HL-60 (cell line): ENCODE measurements around the gene IRX6.

Experiments used
- DNase-seq, 2 experiments: peaks; one replicate each; pipeline ENCODE4 v3.0.0-alpha.2; 2010 to 2020; ENCODE audit warnings: low read depth in 1 of 2, low spot score in 1 of 2
- H3K27ac ChIP-seq: fragments of 250-450 bp; sonication (Bioruptor Pico); replicated peaks from 2 replicates; pipeline ENCODE4 v1.5.1; 2020; ENCODE audit warnings: mild to moderate bottlenecking, moderate library complexity
- H3K27me3 ChIP-seq: fragments of 250-450 bp; sonication (Bioruptor Pico); 2 replicates; pipeline ENCODE4 v1.5.1; 2021; ENCODE audit warnings: mild to moderate bottlenecking, moderate library complexity; ENCODE audit not compliant: insufficient read depth, poor library complexity, severe bottlenecking
- H3K4me3 ChIP-seq: replicated peaks from 2 replicates; pipeline ENCODE4 v1.5.1; 2011; ENCODE audit warnings: mild to moderate bottlenecking, control low read depth, low read length; ENCODE audit not compliant: insufficient read depth
- CTCF ChIP-seq: IDR thresholded peaks from one replicate; pipeline ENCODE4 v1.5.1; 2011; ENCODE audit warnings: low read length, control low read depth, inconsistent platforms; ENCODE audit not compliant: insufficient read depth
- GABPA ChIP-seq: IDR thresholded peaks from 2 replicates; pipeline ENCODE4 v1.6.1; 2012; ENCODE audit warnings: low read depth
- POLR2AphosphoS5 ChIP-seq: IDR thresholded peaks from 2 replicates; pipeline ENCODE4 v1.6.1; 2012; ENCODE audit warnings: low read depth
- REST ChIP-seq: IDR thresholded peaks from 2 replicates; pipeline ENCODE4 v1.6.1; 2012; ENCODE audit warnings: low read depth; ENCODE audit not compliant: insufficient replicate concordance
- SPI1 ChIP-seq: IDR thresholded peaks from 2 replicates; pipeline ENCODE4 v1.6.1; 2012; ENCODE audit warnings: low read depth, mild to moderate bottlenecking, borderline replicate concordance

The IRX6 gene

GRCh38 chr16:55322327-55322726 lies 1.7 kb upstream of the IRX6 start:
- Histone ChIP-seq H3K4me3 (no peak overlapping the region), H3K27me3 (peaks cover 25% of the 10 kb centered on the region), H3K27ac (no peak overlapping the region)
- TF ChIP-seq GABPA (no peak), POLR2AphosphoS5 (no peak), SPI1 (no peak), REST (no peak), CTCF (no peak)
- no peak for DNase-seq

GRCh38 chr16:55324285-55325079 lies 479 bp downstream of the IRX6 start:
- Histone ChIP-seq H3K27me3 (peaks cover 30% of the 10 kb centered on the region), H3K4me3 (no peak overlapping the region; the same call in 1 of the 2 replicates), H3K27ac (no peak overlapping the region)
- TF ChIP-seq GABPA (no peak), REST (no peak), POLR2AphosphoS5 (no peak), SPI1 (no peak), CTCF (no peak)
- no peak for DNase-seq

- Histone ChIP-seq H3K27me3 (peaks cover 30% of the 10 kb centered on the region), H3K4me3 (no peak overlapping the region), H3K27ac (no peak overlapping the region)
- TF ChIP-seq POLR2AphosphoS5 = no peak
- no peak for TF ChIP-seq GABPA
- no peak for TF ChIP-seq CTCF
- no peak for TF ChIP-seq SPI1
- TF ChIP-seq REST = no peak
- no peak for DNase-seq
Observed at GRCh38 chr16:55325080-55325447, 1.1 kb downstream of the IRX6 start.
